OCI-LY3 (cell line): Measurements from ENCODE around the gene MLNR.

Experiments used
- H2AFZ ChIP-seq: fragments of 200-600, 300-600 bp; shearing (Covaris generic); 2 replicates; pipeline ENCODE4 v1.6.0; 2014; ENCODE audit warnings: antibody characterized with exemption, low read depth, low read length
- H3K27ac ChIP-seq: fragments of 200-600, 300-600 bp; sonication (generic); 2 replicates; pipeline ENCODE4 v1.5.1; 2014; ENCODE audit warnings: mild to moderate bottlenecking, low read length, moderate library complexity, mixed read lengths
- H3K27me3 ChIP-seq: fragments of 200-600, 300-600 bp; sonication (generic); 2 replicates; pipeline ENCODE4 v1.6.1; 2014; ENCODE audit warnings: low read depth, low read length, mixed read lengths
- H3K36me3 ChIP-seq: fragments of 200-600, 300-600 bp; sonication (generic); replicated peaks from 2 replicates; pipeline ENCODE3; 2014; ENCODE audit warnings: low read depth, low read length, mixed read lengths
- H3K4me1 ChIP-seq: fragments of 300-600, 200-600 bp; sonication (generic); 2 replicates; pipeline ENCODE4 v1.6.1; 2014; ENCODE audit warnings: low read length, mixed read lengths
- H3K4me2 ChIP-seq: fragments of 200-600, 300-600 bp; sonication (generic); 2 replicates; pipeline ENCODE4 v1.6.1; 2014; ENCODE audit warnings: low read length, mixed read lengths
- H3K4me3 ChIP-seq: fragments of 300-600, 200-600 bp; sonication (generic); 2 replicates; pipeline ENCODE4 v1.5.1; 2014; ENCODE audit warnings: antibody characterized with exemption, mild to moderate bottlenecking, low read length, moderate library complexity
- H3K79me2 ChIP-seq: fragments of 300-600, 200-600 bp; shearing (Covaris generic); 2 replicates; pipeline ENCODE4 v1.6.1; 2014; ENCODE audit warnings: mild to moderate bottlenecking, low read length, mixed read lengths
- H3K9ac ChIP-seq: fragments of 300-600, 200-600 bp; shearing (Covaris generic); 2 replicates; pipeline ENCODE4 v1.6.0; 2014; ENCODE audit warnings: mild to moderate bottlenecking, low read length, moderate library complexity
- H3K9me3 ChIP-seq: fragments of 200-600, 300-600 bp; shearing (Covaris generic); 2 replicates; pipeline ENCODE4 v1.6.1; 2014; ENCODE audit warnings: low read length, mixed read lengths; ENCODE audit not compliant: insufficient read depth
- H4K20me1 ChIP-seq: fragments of 200-600, 300-600 bp; sonication (generic); 2 replicates; pipeline ENCODE4 v1.6.1; 2016; ENCODE audit warnings: low read length, mixed read lengths; ENCODE audit not compliant: insufficient read depth
- CTCF ChIP-seq: fragments of 200-600, 300-600 bp; sonication (generic); IDR thresholded peaks from 2 replicates; pipeline ENCODE4 v1.5.1; 2014; ENCODE audit warnings: antibody characterized with exemption, low read length, low read depth
- EZH2phosphoT487 ChIP-seq: fragments of 200-600 bp; shearing (Covaris generic); IDR thresholded peaks from 2 replicates; pipeline ENCODE4 v1.6.1; 2018; ENCODE audit warnings: antibody characterized with exemption, mixed run types, low read depth

Gene MLNR

DNA sequence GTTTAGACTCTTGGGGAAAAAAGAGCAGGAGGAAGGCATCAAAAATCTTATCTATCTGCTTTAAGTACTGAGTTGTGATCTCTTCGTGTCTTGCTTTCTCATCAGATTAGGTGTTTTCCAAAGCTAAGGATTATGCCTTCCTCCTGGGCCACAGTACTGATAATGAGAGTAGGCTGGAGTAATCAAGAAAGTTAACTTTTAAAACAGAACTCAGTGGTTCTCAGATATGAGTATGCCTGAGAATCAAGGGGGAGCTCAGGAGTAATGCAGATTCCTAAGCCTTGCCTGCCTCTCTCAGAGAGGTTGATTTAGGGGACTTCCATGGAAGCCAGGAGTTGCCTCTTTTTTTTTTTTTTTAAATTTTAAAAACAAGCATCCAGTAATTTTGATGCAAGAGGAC lies 51.1 kb downstream of the MLNR start:
- H2AFZ ChIP-seq = no peak overlapping the region
- peaks cover 10% of the 10 kb centered on the region for H3K36me3 ChIP-seq
- no peaks in the 10 kb centered on the region for H4K20me1 ChIP-seq
- H3K27ac ChIP-seq = no peak overlapping the region
- TF ChIP-seq CTCF = no peak
- TF ChIP-seq EZH2phosphoT487 = no peak
- no peak overlapping the region for H3K4me2 ChIP-seq
- no peak overlapping the region for H3K9ac ChIP-seq
- no peaks in the 10 kb centered on the region for H3K9me3 ChIP-seq
- no peak overlapping the region for H3K4me3 ChIP-seq
- no peaks in the 10 kb centered on the region for H3K4me1 ChIP-seq
- H3K27me3 ChIP-seq = no peaks in the 10 kb centered on the region
- no peaks in the 10 kb centered on the region for H3K79me2 ChIP-seq
